Measurements from ENCODE around the gene SLC9A1.

Gene SLC9A1

DNA sequence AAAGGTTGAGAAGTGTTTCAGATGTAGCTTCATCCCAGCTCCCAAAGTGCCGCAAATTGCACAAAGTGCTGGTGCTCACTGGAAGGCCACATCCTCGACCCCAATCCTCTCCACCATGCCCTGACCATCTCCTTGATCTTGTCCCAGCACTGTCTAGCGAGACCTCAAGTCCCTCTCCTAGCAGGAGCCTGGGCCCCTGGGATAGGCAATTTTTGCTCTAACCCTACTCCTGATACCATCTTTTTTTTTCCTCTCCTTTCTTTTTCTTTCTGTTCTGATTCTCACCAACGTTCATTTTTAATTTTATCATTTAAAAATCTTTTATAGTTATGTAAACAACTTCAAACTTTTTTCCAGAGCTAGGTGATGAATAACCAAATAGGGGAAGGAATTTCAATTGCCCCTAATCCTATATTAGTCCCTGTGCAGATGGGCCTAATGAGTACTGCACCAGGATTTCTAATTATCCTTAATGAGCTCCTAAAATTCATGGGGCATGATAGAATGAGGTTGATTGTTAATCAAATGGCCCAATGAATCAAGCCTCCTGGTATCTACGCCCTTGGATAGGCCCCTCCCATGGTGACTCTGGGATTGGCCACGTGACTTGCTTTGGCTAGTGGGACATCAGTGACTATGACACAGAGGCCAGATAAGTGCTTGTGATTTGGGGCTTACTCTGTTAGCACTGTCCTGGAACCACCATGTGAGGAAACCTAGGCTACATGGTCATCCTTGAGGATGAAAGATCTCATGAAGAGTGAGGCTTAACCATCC lies 100.8 kb downstream of the SLC9A1 start:
- no peak overlapping the region for H3K4me3 ChIP-seq (ENCODE audit: severe bottlenecking)
- no peak for DNase-seq (ENCODE audit: low spot score)
- no peaks in the 10 kb centered on the region for H3K4me1 ChIP-seq (ENCODE audit: insufficient read depth, poor library complexity, severe bottlenecking)
- no peaks in the 10 kb centered on the region for H3K27me3 ChIP-seq (ENCODE audit: insufficient read depth, poor library complexity, severe bottlenecking)
- ATAC-seq (ENCODE audit: low read depth), result no peak
- H3K36me3 ChIP-seq (ENCODE audit: low read depth), result no peaks in the 10 kb centered on the region
- no peaks in the 10 kb centered on the region for H3K9me3 ChIP-seq (ENCODE audit: severe bottlenecking)
- no peak overlapping the region for H3K27ac ChIP-seq (ENCODE audit: poor library complexity, severe bottlenecking)
- TF ChIP-seq, protein P1, sequence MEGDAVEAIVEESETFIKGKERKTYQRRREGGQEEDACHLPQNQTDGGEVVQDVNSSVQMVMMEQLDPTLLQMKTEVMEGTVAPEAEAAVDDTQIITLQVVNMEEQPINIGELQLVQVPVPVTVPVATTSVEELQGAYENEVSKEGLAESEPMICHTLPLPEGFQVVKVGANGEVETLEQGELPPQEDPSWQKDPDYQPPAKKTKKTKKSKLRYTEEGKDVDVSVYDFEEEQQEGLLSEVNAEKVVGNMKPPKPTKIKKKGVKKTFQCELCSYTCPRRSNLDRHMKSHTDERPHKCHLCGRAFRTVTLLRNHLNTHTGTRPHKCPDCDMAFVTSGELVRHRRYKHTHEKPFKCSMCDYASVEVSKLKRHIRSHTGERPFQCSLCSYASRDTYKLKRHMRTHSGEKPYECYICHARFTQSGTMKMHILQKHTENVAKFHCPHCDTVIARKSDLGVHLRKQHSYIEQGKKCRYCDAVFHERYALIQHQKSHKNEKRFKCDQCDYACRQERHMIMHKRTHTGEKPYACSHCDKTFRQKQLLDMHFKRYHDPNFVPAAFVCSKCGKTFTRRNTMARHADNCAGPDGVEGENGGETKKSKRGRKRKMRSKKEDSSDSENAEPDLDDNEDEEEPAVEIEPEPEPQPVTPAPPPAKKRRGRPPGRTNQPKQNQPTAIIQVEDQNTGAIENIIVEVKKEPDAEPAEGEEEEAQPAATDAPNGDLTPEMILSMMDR (IDR thresholded peaks at IDR 0.05; ENCODE audit: poor library complexity, severe bottlenecking), result no peak

DNA sequence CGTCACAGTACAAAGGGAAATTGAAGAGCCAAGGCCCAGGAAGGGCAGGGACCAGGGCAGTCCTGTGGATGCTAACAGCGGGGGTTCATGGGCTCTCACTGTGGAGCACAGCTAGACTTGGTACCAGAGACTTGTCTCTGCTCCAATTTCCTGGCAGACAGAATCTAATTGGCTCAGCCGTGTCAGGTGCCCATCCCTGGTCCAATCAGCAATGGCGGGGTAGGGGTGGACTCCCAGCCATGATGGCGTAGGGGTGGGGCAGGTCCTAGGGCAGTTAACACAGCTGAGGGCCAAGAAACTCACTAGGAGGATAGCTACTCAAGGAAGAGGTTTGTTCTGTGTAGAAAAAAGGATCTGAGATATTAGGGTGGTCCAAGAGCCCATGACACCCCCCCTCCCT lies 102.4 kb downstream of the SLC9A1 start:
- no peaks in the 10 kb centered on the region for H3K36me3 ChIP-seq (ENCODE audit: low read depth)
- H3K9me3 ChIP-seq (ENCODE audit: severe bottlenecking), result no peaks in the 10 kb centered on the region
- H3K4me1 ChIP-seq (ENCODE audit: insufficient read depth, poor library complexity, severe bottlenecking), result no peaks in the 10 kb centered on the region
- no peak for DNase-seq (ENCODE audit: low spot score)
- H3K27me3 ChIP-seq (ENCODE audit: insufficient read depth, poor library complexity, severe bottlenecking), result no peaks in the 10 kb centered on the region
- H3K27ac ChIP-seq (ENCODE audit: poor library complexity, severe bottlenecking), result no peak overlapping the region
- no peak overlapping the region for H3K4me3 ChIP-seq (ENCODE audit: severe bottlenecking)
- no peak for ATAC-seq (ENCODE audit: low read depth)
- TF ChIP-seq, protein P1 (IDR thresholded peaks at IDR 0.05; ENCODE audit: poor library complexity, severe bottlenecking), result no peak

- Histone ChIP-seq H3K4me1 (ENCODE audit: insufficient read depth, poor library complexity, severe bottlenecking) (no peaks in the 10 kb centered on the region), H3K4me3 (ENCODE audit: severe bottlenecking) (no peak overlapping the region), H3K9me3 (ENCODE audit: severe bottlenecking) (no peaks in the 10 kb centered on the region), H3K27ac (ENCODE audit: poor library complexity, severe bottlenecking) (no peak overlapping the region), H3K36me3 (ENCODE audit: low read depth) (no peaks in the 10 kb centered on the region), H3K27me3 (ENCODE audit: insufficient read depth, poor library complexity, severe bottlenecking) (no peaks in the 10 kb centered on the region)
- TF ChIP-seq, protein P1 (IDR thresholded peaks at IDR 0.05; ENCODE audit: poor library complexity, severe bottlenecking), result no peak
- ATAC-seq (ENCODE audit: low read depth) (no peak), DNase-seq (ENCODE audit: low spot score) (no peak)
Observed at GRCh38 chr1:27049607-27050006, 105.3 kb downstream of the SLC9A1 start.

- no peak overlapping the region for H3K27ac ChIP-seq (ENCODE audit: poor library complexity, severe bottlenecking)
- no peaks in the 10 kb centered on the region for H3K36me3 ChIP-seq (ENCODE audit: low read depth)
- DNase-seq (ENCODE audit: low spot score), result no peak
- no peak for ATAC-seq (ENCODE audit: low read depth)
- no peaks in the 10 kb centered on the region for H3K9me3 ChIP-seq (ENCODE audit: severe bottlenecking)
- H3K4me3 ChIP-seq (ENCODE audit: severe bottlenecking), result no peak overlapping the region
- H3K4me1 ChIP-seq (ENCODE audit: insufficient read depth, poor library complexity, severe bottlenecking), result no peaks in the 10 kb centered on the region
- no peaks in the 10 kb centered on the region for H3K27me3 ChIP-seq (ENCODE audit: insufficient read depth, poor library complexity, severe bottlenecking)
- TF ChIP-seq, protein P1 (IDR thresholded peaks at IDR 0.05; ENCODE audit: poor library complexity, severe bottlenecking), result no peak
Observed at GRCh38 chr1:27049100-27049499, 105.8 kb downstream of the SLC9A1 start.

All from RWPE2 (cell line).